RCC 7860 (cell line): ENCODE data around the gene GASK1A.
"Not testable (repeated sequence)": the region's sequence is repeated elsewhere in the genome, so short reads cannot be mapped to it uniquely, and the experiment has no call there.

Source experiments
- DNase-seq: peaks from one replicate; pipeline ENCODE4 v3.0.0-alpha.2; 2015; ENCODE audit warnings: low spot score
- FAIRE-seq: peaks from 2 replicates; lab custom pipeline; 2012; peaks lifted over from hg19 to GRCh38; lab: Jason Lieb, UNC

The GASK1A gene

DNA sequence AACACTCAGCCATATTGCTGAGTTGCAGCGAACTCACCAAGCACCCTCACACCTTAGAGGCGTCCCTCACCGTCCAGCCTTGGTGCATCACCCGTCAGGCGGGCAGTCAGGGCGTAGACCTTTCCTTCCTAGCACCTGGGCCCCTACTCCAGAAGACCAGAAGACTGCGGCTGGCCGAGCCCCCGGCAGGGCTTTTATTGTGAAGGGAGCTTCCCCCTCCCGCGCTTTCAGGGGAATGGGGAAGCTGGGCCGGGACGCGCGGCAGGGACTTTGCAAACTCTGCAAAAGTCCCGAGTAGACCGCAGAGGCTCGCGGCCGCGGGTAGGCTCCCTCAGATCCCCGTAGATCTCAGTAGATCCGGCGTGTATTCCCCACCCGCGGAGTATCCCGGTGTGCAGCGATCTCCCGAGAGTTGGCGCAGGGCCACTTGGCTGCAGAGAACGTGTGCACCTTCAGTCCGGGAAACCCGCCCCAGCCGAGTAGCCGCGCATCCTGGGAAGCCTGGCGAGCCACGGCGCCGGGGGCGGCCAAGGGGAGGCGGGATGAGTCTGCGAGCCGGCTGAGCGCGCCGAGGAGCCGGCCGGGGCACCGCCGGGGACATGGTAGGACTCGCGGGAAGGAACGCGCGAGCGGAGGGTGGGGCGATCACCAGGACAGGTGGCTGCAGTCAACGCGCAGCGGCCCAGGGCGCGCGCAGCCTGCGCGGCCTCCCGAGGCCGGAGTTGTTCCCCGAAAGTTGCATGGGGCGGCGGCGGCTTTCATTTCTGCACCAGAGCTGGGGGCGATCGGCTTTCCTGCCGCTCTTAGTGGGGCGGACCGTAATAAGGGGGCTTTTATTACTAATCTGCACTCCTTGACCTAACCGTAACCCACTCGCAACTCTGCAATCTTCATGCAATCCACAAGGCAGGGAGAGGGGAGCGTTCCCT is at the start of gene GASK1A:
TSS of gene GASK1A (plus strand) at position 268 of the 929 bp plus-strand sequence. CDS start at position 600, 332 bp downstream.
- FAIRE-seq (no peak), DNase-seq (no peak)

DNA sequence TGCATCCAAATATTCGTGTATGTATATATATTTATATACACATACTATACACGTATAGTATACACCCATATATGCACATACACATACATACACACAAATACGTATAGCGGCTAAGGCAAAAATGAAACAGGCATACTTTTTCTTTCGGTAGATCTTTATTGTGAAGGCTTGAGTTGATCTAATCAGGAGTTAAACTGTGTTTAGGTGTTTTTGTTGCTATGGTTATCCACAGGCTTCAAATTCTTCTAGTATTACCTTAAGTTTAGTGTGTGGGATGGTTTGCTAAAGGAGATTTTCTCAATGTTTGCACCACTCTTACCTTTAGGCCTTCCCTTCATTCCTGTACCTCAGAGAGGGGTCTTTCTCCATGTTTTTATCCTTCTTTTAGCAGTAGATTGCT is 45.0 kb upstream of the GASK1A start:
- DNase-seq (no peak), FAIRE-seq (no peak)

DNA sequence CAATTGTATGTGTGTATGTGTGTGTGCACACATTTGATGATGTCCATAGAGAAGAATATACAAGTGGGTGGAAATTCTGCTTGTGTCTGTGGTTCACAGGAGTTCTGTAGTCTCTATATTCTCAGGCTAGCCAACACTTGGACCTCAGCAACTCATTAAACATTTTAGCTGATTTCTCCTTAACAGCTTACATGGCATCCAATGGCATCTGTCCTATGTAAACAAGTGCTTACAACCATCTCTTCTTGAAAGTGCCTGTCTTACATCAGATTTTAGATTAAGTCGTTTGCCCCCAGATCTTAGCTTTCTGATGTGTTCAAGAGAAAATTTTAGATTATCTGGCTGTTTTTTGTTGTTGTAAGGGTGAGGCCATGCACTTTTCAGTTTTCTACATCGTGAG is 44.2 kb upstream of the GASK1A start:
- FAIRE-seq (no peak), DNase-seq (no peak)

DNA sequence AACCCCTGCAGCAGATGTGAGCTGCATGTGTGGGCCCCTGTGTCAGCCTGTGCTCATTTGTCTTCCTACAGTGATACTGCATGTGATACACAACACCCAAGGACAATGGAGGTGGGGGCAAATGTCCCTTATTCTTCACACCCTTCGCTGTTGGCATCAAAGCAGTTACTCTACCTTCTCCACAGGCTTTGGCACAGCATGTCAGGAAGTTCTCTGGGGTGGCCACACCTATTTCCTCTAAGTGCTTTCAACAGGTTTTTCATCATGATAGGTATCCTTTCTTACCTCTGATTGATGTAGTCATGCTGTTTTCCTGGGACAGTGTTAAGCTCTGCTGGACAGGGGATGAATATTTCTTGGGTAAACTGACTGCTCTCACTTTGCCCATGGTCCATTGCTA is 43.6 kb upstream of the GASK1A start:
- DNase-seq (no peak), FAIRE-seq (no peak)

DNA sequence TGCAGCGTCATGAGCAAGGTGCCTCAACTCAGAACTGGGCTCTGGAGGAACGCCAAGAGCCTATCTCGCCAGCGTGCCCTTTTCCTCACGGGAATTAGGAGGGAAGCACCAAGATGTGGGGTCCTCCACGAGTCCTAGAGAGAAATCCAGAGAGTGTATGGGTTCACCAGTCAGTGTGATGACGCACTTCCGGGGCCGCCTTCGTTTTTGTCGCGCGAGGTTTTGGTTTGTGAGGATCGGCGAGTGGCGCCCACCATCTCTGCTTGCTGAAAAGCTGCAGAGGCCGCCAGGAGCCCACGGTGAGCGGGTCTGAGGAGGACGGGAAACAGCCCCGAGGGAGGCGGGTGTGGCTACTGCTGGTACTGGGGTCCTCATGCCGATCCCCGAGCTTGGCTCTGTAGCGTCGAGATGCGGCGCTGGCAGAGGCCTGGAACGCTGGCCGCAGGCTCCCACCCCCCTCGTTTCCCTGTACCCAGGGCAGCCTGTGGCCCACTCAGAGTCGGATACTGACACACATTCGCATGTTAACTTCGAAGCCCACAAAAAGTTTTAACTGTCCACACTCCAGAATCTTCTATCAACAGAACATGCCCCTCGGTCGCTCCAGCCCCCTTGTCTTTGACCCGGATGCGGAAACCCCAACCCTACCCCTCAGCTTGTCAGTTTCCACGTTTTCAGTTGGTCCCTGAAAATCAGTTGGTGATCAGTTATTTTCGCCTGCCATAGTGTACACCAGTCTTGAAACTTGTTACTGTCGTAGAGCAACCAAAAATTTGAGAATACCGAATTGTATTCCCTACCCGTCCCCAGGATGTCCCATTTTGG is 42.7 kb upstream of the GASK1A start:
- FAIRE-seq (no peak), DNase-seq (no peak)

DNA sequence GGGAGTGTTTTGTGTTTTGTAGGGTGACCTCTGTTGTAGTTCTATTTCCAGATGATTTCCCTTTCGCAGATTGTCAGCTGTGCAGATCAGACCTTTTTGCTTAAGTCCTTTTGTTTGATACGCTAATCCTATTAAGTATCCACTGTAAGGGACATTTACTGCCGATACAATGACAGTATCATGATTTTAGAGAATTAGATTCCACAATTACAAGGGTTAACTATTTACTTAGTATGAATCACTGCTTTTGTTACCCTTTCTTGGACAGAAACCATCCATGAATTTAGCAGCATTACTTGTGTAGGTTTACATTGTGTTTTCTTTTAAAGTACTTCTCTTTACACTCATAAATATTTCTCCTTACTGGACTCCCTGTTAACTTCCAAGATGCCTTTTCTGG is 41.8 kb upstream of the GASK1A start:
- no peak for DNase-seq
- FAIRE-seq: no peak

DNA sequence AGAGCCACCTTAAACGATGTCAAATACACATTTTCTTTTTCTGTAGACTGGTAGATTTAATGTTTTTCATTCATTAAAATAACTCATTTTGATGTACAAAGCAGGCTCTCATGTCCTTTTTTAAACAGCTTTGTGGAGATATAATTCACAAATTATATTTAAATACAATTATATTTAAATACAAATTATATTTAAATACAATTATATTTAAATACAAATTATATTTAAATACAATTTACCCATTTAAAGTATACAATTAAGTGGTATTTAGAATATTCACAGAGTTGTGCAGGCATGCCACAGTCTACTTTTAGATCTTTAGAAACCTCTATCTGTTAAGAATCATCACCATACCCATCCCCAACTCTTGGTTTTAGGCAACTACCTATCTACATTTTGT is 36.4 kb upstream of the GASK1A start:
- no peak for DNase-seq
- no peak for FAIRE-seq

DNA sequence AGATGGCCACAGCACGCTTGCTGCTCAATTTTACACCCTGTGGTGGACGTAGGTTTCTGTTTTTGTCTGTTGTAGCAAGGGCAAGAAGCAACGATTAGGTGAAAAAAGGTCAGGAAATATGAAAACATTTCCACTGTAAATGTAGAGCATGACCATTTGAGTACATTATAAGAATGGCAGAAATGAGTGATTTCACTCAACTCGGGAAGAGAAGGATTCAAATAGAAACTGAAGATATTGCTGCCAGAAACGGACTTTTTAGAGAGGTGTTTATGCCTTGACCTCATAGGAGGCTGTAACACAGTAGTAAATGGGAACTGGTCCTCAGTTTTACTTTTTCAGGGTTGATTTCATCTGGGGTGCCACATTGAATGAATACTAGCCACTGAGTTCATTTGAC is 33.1 kb upstream of the GASK1A start:
- no peak for FAIRE-seq
- DNase-seq: no peak

DNA sequence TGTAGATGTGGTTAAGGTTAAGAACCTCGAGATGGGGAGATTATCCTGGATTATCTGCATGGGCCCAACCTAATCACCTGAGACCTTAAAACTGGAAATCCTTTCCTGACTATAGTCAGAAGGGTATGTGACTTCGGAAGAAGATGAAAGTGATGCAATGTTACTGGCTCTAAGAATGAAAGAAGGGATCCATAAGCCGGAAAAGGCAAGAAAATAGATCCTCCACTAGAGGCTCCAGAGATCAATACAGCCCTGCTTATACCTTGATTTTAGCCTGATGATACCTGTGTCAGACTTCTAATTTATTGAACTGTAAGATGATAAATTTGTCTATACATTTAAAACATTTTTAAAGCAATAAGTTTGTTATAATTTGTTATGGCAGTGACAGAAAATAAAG is 21.5 kb upstream of the GASK1A start:
- no peak for FAIRE-seq
- no peak for DNase-seq

DNA sequence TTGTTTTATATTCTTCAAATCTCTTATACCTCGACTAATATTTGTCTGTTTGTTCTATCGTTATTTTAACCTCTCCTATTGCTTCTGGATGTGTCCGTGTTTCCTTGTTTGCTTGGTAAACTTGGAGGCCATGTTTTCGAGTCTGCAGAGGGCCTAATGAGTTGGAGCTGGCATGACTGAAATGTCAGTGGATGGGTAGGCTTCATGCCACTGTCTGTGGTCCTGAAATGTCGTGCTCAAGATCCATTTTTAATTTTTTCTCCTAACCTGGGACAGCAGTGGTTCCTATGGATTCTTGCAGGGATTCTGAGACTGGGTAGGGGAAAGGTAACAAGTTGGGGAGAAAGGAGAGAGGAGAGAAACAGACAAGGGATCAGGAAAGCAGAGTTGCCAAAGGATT is 18.8 kb upstream of the GASK1A start:
- no peak for FAIRE-seq
- DNase-seq: no peak

DNA sequence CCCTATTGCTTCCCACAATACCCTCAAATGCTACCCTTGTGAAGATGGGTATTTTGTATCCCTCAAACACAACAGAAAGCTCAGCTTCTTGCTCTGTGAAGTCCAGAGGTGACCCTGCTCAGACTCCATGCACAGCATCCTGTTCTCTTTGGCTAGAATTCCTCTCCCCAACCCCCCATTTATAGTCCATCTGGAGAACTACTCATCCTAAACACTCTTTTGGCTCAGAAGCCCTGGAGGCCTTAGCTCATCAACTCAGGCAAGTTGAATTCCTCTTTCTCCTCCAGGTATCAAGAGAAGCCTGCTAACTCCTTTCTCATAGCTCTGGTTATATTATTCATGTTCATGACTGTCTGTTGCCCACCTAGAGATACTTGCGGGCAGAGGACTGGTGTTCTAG is 18.3 kb upstream of the GASK1A start:
- no peak for DNase-seq
- no peak for FAIRE-seq

DNA sequence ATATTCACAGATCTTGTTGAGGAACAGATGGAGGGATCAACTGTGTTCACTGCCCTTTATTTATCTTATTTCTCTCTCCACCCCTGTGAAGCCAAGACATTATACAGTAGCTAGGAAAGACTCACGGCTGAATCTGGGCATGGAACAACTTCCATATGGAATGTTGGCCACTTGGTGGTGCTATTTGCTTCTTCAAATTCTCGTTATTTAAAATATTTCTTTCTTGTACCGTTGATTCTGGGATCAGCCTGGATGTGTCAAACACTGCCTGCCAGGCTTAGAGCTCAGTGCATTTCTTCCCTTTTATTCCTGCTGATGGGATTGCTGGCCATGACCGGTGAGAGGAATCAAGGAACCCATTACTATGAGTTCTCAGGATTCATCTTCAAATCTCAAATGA is 17.5 kb upstream of the GASK1A start:
- FAIRE-seq (no peak), DNase-seq (no peak)

DNA sequence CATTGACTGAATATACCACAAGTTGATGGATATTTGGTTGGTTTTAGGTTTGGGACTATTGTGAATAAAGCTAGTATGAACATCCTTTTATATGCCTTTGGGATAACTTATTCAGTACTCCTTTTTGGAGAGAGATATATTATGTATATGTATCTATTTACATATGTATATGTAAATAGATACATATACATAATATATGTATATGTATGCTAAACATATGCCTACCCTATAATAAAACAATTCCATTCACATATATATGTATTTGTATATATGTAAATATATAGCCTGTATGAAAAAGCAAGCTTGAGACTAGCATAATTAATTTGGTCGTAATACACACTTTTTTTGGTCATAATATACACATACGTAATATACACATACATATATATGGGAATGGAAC is 15.8 kb upstream of the GASK1A start:
- no peak for DNase-seq

DNA sequence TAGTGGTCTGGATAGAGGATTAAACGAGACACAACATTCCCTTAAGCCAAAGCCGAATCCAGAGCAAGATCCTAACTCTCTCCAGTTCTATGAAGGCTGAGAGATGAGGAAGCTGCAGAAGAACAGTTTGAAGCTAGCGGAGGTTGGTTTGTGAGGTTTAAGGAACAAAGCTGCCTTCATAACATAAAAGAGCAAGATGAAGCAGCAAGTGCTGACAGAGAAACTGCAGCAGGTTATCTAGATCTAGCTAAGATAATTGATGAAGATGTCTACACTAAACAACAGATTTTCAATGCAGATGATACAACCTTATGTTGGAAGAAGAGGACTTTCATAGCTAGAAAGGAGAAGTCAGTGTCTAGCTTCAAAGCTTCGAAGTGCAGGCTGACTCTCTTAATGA is 14.8 kb upstream of the GASK1A start:
- DNase-seq (no peak), FAIRE-seq (no peak)

More for the DNA sequence above, 15.8 kb upstream of the GASK1A start:
- FAIRE-seq: no peak

DNA sequence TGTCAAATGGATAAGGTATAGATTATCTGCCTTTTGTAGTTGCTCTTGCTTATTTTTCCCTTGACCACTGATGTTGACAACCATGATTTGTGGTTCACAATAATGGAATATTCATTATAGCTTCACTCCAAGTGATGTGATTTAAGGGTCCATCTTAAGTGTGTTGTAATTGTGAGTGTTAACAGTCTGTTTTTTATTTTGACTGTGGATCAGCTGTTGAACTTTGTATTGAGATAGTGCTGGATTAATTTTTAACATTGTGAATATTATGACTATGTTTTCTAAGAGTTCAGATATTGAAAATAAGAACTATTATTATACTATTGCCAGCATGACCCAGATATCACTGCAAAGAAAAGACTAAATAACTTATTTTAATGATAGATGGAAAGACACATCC is 8.6 kb upstream of the GASK1A start:
- FAIRE-seq (no peak), DNase-seq (no peak)

DNA sequence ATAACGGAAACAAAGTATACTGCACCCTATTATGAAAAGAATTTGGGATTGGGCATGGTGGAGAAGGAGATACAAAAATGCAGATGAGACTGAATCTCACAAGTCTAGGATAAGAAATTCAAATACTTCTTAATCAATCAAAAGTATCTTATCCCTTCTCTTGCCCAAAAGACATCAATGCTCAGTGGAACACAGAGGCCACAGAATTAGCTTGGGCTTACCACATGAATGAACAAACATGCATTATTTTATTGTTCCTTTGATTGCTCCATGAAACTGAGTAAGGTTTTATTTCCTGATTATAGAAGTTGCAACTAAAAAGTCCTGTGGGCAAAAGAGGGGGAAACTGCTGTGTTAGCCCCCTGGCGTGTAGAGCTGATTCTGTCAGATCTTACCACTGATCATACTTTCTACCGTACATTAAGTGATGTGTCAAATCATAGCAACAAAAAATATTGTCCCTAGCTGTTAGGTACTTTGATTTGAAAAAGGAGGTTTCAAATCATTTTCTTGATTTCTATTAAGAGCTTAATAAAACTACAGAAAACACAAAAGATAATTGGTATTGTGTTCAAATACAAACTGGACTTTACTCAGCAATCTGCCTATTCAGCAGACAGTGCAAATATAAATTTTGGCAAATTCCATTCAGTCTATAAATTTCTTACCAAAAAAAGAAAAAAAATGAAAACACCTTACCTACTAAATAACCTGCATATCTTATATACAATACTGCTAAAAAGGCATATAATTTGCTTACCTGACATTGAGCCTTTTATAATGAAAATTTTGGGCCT is 7.9 kb upstream of the GASK1A start:
- FAIRE-seq (no peak), DNase-seq (no peak)

DNA sequence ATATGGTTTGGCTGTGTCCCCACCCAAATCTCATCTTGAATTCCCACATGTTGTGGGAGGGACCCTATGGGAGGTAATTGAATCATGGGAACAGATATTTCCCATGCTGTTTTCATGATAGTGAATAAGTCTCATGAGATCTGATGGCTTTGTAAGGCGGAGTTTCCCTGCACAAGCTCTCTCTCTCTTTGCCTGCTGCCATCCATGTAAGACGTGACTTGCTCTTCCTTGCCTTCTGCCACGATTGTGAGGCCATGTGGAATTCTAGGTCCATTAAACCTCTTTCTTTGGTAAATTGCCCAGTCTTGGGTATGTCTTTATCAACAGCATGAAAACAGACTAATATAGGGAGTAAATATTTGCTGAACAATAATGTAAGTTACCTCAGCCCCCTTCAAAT is 4.2 kb upstream of the GASK1A start:
- not testable (repeated sequence) for DNase-seq, FAIRE-seq

DNA sequence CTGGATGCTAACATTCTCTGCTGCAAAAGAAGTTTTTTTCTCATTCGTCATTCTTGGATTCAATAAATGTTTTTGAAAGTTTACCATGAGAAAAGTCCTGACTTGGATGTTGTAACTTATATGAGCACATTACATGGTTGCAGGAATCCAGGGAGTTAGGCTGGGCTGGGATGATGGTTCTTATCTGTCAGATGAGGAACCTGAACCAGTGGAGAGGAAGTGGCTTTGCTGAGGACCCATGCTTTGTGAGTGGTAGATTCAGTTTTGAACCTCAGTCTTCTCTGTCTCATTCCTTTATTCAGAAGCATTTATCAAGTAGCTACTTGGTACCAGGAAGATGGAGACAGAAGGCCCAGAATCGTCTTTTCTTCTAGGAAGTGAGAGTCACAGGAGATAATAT is 3.7 kb upstream of the GASK1A start:
- no peak for FAIRE-seq
- DNase-seq: no peak

DNA sequence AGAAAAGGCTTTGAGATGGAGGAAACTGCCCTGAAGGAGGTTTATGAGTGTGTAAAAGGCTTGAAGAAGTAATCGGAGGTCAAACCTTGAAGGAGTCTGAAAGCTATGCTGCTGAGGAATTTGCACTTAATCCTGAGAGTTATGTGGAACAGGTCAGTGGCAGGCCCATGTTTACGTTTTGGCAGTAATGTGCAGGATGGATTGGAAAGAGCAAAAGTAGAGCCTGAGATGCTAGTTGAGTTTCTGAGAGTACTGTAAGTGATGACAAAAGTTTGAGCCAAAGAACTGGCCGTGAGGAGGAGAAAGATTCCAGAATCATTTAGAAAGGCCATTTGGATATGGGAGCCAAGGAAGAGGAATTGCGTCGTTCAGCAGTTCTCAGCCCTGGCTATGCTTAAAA is 3.2 kb upstream of the GASK1A start:
- FAIRE-seq (no peak), DNase-seq (no peak)

DNA sequence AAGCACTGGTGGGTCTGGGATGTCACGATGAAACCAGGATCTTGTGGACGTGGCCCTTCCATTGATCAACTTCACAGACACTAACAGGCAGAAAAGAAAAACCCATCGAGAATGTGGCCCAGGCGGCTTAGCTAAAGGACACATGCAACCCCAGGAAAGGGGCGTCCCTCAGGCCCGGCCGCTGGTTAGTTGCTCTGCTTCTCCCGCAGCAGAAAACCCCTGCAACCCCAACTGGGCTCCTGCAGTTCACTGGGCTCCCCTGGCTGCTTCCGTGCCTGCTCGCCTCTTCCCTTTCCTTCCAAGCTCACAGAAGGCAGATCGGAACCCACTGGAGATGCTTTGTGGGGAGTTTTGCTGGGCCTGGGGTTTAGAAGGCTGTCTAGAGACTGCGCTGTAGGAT is 1.1 kb downstream of the GASK1A start:
- FAIRE-seq (no peak), DNase-seq (no peak)

DNA sequence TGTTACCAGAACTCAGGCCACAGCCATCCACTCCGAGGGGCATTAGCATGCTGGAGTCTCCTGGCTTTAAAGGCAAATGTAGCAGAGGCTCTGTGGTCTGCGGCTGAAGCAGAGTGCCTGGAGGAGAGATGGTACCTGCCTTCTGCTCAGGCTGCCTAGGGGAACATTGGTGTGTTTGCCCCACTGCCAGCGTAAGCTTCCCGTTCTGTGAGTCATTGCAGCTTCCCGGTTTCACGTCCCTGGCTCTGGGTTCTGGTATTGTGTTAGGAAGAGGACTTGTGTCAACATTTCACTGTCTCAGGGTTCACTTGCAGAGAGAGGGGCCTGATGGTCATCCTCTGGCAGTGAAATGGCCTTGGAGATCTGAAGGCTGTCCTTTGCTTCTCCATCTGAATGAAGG is 1.8 kb downstream of the GASK1A start:
- FAIRE-seq (no peak), DNase-seq (no peak)
